Fibroblast of peridontal ligament (primary cell): Measurements from ENCODE around the gene CGB5.
"Not testable (repeated sequence)": the region's sequence is repeated elsewhere in the genome, so short reads cannot be mapped to it uniquely, and the experiment has no call there.

ENCODE experiments used
- DNase-seq: peaks from one replicate; pipeline ENCODE4 v3.0.0-alpha.2; 2010; ENCODE audit errors: extremely low read depth

Gene CGB5

DNA sequence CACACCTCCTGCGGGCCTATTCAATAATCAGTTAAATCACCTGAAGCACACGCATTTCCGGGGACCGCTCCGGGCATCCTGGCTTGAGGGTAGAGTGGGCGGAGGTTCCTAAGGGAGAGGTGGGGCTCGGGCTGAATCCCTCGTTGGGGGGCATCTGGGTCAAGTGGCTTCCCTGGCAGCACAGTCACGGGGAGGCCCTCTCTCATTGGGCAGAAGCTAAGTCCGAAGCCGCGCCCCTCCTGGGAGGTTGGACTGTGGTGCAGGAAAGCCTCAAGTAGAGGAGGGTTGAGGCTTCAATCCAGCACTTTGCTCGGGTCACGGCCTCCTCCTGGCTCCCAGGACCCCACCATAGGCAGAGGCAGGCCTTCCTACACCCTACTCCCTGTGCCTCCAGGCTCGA is at the start of gene CGB5:
Gene CGB5 (plus strand): TSS at position 301 of the 400 bp plus-strand sequence. CDS start 362 bp downstream, outside the sequence.
- not testable (repeated sequence) for DNase-seq

GRCh38 chr19:48994035-48994386 is 49.6 kb upstream of the CGB5 start:
- DNase-seq = no peak

GRCh38 chr19:48997972-48998371 is 45.7 kb upstream of the CGB5 start:
- peak; percentile 35 for DNase-seq

DNA sequence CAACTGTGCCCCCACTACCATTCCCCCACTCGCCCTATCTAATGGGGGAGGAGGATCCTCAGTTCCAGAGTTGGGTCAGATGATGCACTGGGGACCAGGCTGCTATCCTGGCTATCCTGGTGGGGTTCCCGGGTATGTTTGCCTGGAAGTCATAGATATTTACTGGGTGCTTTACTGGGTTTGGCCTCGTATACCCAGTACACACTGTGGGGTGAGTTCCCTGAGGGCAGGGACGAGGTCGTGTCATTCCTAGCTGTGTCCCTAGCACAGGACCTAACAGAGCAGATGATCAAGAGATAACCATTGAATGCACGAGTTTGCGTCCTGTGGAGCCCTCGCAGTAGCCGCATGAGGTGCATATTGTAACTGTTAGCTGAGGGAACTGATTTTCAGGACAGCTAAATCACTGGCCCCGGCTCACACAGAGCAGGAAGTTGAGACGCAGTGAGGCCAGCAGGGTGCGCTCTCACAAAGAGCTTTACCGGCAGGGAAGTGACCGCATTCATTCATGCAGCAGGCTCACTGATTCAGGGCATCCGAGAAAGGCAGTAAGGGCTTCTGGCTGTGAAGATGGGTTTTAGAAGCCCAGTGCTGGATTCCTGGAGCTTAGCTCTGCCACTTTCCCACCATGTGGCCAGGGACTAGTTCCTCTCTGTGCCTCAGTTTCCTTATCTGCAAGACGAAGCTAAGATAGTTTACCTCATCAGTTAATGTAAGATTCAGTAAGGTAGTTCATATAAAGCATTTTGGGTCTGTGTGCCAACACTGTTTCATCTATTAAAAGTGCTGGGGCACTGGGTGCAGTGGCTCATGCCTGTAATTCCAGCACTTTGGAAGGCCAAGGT is 43.9 kb upstream of the CGB5 start:
- DNase-seq = peak; percentile 64

- DNase-seq = no peak
Observed at GRCh38 chr19:49004133-49004532, 39.5 kb upstream of the CGB5 start.

DNA sequence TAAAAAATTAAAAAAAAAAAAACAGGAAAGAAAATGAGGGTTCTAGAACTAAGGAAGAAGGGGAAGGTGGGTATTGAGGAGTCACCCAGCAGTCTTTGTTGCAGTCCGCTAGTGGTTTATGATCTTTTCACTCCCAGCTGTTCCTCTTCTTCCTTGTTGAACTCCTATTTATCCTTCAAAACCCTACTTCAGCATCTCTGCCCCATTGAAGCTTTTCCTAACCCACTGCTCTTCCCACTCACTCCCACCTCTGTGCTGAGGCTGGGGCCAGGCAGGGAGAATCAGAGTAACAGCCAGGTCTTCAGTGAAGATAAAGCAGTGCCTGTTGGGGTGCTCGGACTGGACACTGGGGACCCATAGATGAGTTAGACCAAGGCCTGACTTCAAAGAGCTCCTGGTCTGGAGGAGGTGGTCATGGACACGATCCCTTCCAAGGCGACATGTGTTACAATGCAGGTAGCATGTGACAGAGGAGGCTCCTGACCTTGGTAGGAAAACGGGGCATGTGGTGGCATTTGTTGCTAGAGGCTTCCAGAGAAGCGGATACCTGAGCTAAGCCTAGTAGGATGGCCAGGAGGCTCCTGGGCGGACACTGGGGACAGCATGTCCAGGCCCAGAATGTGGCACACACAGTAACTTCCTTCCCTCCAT is 38.6 kb upstream of the CGB5 start:
- no peak for DNase-seq

DNA sequence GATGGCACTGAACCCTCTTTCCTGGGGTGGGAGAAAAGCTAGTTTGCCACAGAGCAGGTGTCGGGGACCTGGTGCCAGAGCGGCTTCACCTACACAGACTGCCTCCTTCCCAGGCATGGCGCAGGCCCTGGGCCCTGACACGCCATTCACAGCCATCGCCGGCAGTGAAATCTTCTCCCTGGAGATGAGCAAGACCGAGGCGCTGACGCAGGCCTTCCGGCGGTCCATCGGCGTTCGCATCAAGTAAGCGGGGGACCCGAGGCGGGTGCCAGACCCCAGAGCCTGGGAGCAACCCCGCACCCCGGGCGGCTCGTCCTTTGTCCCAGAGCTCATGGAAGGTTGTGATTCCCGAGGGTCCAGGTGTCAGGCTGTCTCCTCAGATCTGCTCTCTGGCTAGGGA is 36.7 kb upstream of the CGB5 start:
- no peak for DNase-seq

DNA sequence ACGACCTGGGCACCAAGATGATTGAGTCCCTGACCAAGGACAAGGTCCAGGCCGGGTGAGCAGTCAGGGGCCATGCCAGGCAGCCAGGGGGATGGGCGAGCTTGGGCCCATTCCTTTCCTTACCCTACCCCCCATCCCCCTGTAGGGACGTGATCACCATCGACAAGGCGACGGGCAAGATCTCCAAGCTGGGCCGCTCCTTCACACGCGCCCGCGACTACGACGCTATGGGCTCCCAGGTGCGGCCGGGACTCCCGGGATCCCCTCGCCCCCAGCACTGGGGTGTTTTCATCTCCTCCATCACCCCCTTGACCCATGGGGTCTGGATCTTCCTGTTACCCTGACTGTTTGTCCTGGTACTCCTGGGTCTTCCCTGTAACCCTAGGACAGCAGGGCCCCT is 33.8 kb upstream of the CGB5 start:
- no peak for DNase-seq

DNA sequence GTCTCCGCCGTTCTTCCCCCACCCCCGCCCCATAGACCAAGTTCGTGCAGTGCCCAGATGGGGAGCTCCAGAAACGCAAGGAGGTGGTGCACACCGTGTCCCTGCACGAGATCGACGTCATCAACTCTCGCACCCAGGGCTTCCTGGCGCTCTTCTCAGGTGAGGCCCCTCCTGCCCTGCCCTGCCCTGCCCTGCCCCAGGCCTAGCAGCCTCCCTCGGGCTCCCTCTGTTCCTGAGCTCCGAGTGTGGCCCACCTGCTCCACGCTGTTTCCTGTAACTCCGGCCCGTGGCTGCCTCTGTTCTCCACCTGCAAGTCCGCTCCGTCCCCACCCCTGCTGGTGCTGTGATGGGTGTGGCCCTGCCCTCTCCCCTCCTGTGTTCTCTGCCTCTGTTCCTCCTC is 33.2 kb upstream of the CGB5 start:
- DNase-seq = no peak

DNA sequence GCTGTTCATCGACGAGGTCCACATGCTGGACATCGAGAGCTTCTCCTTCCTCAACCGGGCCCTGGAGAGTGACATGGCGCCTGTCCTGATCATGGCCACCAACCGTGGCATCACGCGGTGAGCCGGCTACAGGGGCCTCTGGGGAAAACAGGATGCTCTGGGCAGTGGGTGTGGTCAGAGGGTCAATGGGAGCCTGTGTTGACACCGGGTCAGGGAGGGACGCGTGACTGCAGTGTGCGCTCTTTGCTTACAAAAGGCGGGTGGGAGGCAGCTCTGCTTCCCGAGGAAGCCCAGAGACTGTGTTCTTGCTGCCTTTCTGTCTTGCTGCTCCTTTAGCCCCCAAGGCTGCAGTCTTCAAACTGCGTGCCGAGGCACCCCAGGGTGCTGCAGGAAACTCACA is 32.5 kb upstream of the CGB5 start:
- no peak for DNase-seq

DNA sequence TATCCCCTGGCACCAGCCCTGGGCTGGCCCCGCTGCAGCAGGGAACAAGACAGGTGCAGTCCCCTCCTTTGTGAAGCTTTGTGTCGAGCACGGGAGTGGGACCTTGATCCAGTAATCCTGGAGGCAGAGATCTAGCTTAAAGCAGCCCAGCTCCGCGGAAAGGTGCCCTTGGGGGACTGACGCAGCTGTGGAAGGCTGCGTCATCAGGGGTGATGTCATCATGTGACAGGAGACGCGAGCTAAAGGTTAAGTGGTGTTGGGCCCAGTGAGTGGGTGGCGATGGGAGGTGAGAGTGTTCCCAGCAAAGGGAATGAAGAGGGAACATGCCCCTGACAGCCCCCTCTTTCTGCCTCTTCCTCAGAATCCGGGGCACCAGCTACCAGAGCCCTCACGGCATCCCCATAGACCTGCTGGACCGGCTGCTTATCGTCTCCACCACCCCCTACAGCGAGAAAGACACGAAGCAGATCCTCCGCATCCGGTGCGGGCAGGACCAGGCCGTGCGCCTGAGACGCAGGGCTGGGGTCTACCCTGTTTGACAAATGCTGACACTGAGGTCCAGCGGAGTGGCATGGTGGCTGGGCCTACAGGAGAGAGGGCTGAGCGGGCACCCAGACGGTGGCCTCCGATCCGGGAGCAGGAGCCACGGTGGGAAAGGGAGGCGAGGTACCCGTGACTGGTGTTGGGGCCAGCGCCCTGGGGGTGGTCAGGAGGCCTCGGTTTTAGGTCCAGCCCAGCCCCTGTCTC is 29.4 kb upstream of the CGB5 start:
- no peak for DNase-seq

GRCh38 chr19:49014870-49015255 is 28.8 kb upstream of the CGB5 start:
- no peak for DNase-seq

GRCh38 chr19:49016067-49016839 is 27.4 kb upstream of the CGB5 start:
- DNase-seq = no peak

- no peak for DNase-seq
Observed at GRCh38 chr19:49017041-49017665, 26.5 kb upstream of the CGB5 start, which contains the start of gene LHB. TSS of gene LHB (minus strand) at chr19:49017091. CDS start at chr19:49017081, 10 bp downstream.

- DNase-seq = peak; percentile 34
Observed at GRCh38 chr19:49017666-49018351, 25.8 kb upstream of the CGB5 start.

- peak; percentile 2 for DNase-seq
Observed at GRCh38 chr19:49018388-49019241, 25.0 kb upstream of the CGB5 start.

GRCh38 chr19:49019242-49019932 is 24.3 kb upstream of the CGB5 start:
- peak; percentile 11 for DNase-seq

- DNase-seq = no peak
Observed at GRCh38 chr19:49020342-49020741, 23.3 kb upstream of the CGB5 start.
